Measurements from ENCODE around the gene DHRS3.

DHRS3 gene

DNA sequence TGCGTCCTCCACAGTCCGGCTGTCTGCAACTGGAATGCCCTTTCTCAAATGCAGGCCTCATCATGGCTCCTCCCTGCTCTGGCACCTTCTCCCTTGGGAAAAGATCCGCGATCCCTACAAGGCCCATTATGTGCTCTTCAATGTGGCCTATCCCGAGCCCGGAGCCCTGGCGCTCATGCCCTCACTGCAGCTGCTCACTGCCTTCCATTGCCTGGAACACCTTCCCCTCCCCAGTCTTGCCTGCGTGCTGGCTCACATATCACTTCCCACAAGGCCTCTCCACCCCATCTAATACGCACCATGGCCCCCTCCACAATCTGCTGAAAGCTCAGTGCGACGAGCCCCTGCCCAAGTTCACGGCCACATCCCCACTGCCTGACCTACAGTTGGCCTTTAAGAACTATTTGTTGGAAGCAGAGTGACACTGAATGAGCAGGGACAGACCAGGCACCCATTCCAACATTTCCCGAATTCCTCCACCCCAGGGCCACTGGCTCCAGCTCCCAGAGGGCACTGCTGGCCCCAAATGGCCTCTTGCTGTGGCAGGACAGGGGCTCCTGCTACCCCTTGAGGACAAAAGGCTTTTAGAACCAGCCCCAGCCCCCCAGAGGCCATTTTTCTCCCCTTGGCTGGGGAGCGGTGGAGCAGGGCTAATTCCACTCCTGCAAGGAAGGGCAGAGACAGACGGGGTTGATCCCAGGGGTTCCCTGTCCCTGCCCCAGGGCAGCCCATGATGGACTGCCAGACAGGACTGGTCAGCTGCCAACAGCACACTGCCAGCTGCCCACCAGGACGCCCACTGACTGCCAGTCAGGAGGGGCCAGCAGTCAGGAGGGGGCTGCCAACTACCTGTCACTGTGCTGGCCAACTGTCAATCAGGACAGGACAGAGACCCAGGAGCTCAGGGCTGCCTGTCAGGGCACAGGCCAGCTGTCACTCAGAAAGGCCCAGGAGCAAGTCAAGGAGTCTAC lies 64.8 kb downstream of the DHRS3 start:
- no peaks in the 10 kb centered on the region for H4K20me1 ChIP-seq (ENCODE audit: insufficient read depth, low read length)
- TF ChIP-seq, protein P1, sequence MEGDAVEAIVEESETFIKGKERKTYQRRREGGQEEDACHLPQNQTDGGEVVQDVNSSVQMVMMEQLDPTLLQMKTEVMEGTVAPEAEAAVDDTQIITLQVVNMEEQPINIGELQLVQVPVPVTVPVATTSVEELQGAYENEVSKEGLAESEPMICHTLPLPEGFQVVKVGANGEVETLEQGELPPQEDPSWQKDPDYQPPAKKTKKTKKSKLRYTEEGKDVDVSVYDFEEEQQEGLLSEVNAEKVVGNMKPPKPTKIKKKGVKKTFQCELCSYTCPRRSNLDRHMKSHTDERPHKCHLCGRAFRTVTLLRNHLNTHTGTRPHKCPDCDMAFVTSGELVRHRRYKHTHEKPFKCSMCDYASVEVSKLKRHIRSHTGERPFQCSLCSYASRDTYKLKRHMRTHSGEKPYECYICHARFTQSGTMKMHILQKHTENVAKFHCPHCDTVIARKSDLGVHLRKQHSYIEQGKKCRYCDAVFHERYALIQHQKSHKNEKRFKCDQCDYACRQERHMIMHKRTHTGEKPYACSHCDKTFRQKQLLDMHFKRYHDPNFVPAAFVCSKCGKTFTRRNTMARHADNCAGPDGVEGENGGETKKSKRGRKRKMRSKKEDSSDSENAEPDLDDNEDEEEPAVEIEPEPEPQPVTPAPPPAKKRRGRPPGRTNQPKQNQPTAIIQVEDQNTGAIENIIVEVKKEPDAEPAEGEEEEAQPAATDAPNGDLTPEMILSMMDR (IDR thresholded peaks at IDR 0.05; ENCODE audit: low read depth, low read length): no peak
- no peak for TF ChIP-seq EZH2phosphoT487 (IDR thresholded peaks at IDR 0.05; ENCODE audit: low read depth)
- H3K27me3 ChIP-seq (ENCODE audit: low read depth, low read length): no peaks in the 10 kb centered on the region
- H3K36me3 ChIP-seq (replicated peaks; ENCODE audit: low read depth, low read length): no peaks in the 10 kb centered on the region
- H3K4me1 ChIP-seq (ENCODE audit: low read length): no peaks in the 10 kb centered on the region
- no peak overlapping the region for H3K27ac ChIP-seq (ENCODE audit: low read length)
- no peak overlapping the region for H3K4me3 ChIP-seq (ENCODE audit: low read length)
- H3K79me2 ChIP-seq (ENCODE audit: low read length): no peaks in the 10 kb centered on the region
- no peak overlapping the region for H3K9ac ChIP-seq (ENCODE audit: low read length)
- no peaks in the 10 kb centered on the region for H3K9me3 ChIP-seq (ENCODE audit: insufficient read depth, low read length)
- H3K4me2 ChIP-seq (ENCODE audit: low read length): no peak overlapping the region
- no peak overlapping the region for H2AFZ ChIP-seq (ENCODE audit: low read depth, low read length)

DNA sequence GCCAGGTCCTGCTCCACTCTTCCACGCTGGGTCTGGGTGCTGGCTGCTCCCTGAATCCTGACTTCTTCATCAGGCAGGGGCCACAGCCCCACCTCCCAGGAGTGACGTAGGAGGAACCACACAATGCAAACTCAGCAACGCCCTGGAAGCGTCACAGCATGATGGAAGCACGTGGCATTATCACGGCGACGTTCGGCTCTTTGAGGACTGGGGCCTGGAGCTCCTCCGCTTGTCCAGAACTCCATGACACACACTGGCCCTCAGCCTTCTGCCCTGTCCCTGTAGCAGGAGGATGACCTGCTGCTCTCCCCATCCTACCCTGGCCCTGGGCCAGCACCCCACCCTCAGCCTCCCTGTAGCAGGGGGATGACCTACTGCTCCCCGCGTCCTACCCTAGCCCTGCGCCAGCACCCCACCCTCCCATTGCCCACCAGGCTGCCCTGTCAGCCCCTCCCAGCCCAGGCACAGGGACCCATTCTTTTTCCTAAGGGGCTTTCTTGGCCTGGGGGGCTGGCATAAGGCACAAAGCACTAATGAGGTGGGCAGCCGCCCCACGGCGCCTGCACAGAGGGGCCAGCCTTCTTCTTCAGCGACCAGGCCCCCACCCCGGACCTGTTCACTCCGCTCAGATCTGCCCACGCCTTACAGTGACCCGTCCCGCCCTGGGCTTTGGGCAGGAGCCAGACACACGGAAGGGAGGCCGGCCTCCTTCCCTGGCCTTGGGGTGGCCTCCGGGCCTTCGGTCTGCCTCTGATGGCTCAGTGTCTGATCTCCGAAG lies 65.7 kb downstream of the DHRS3 start:
- H3K27ac ChIP-seq (ENCODE audit: low read length): no peak overlapping the region

DNA sequence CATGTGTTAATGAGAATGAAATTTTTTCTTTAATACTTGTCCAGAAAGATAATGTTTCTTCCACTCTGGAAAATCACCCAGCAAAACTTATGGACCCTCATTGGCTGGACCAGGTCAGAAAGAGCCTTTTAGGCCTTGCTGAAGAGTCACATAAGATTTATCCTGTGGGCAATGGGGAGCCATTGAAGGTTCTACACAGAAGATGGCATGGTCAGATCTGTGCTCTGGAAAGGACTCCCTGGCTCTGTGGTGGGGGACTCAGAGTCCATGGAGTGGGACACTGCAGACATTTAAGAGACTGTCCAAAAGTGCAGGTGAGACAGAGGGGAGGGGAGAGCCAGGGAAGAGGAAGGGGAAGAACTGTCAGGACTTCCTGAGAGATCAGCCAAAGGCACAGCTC lies 66.4 kb downstream of the DHRS3 start:
- no peaks in the 10 kb centered on the region for H3K27me3 ChIP-seq (ENCODE audit: low read depth, low read length)
- no peaks in the 10 kb centered on the region for H3K9me3 ChIP-seq (ENCODE audit: insufficient read depth, low read length)
- H3K27ac ChIP-seq (ENCODE audit: low read length): no peak overlapping the region
- no peak overlapping the region for H3K9ac ChIP-seq (ENCODE audit: low read length)
- H4K20me1 ChIP-seq (ENCODE audit: insufficient read depth, low read length): no peaks in the 10 kb centered on the region
- no peaks in the 10 kb centered on the region for H3K36me3 ChIP-seq (replicated peaks; ENCODE audit: low read depth, low read length)
- H2AFZ ChIP-seq (ENCODE audit: low read depth, low read length): no peak overlapping the region
- H3K4me2 ChIP-seq (ENCODE audit: low read length): no peak overlapping the region
- H3K4me3 ChIP-seq (ENCODE audit: low read length): no peak overlapping the region
- H3K4me1 ChIP-seq (ENCODE audit: low read length): no peaks in the 10 kb centered on the region
- TF ChIP-seq, protein P1 (IDR thresholded peaks at IDR 0.05; ENCODE audit: low read depth, low read length): no peak
- TF ChIP-seq EZH2phosphoT487 (IDR thresholded peaks at IDR 0.05; ENCODE audit: low read depth): no peak
- H3K79me2 ChIP-seq (ENCODE audit: low read length): no peaks in the 10 kb centered on the region

More for the DNA sequence above, 65.7 kb downstream of the DHRS3 start:
- no peaks in the 10 kb centered on the region for H4K20me1 ChIP-seq (ENCODE audit: insufficient read depth, low read length)
- no peaks in the 10 kb centered on the region for H3K79me2 ChIP-seq (ENCODE audit: low read length)
- H2AFZ ChIP-seq (ENCODE audit: low read depth, low read length): no peak overlapping the region
- no peak overlapping the region for H3K4me2 ChIP-seq (ENCODE audit: low read length)
- no peaks in the 10 kb centered on the region for H3K4me1 ChIP-seq (ENCODE audit: low read length)
- no peaks in the 10 kb centered on the region for H3K27me3 ChIP-seq (ENCODE audit: low read depth, low read length)
- TF ChIP-seq, protein P1 (IDR thresholded peaks at IDR 0.05; ENCODE audit: low read depth, low read length): no peak
- TF ChIP-seq EZH2phosphoT487 (IDR thresholded peaks at IDR 0.05; ENCODE audit: low read depth): no peak
- no peak overlapping the region for H3K4me3 ChIP-seq (ENCODE audit: low read length)
- H3K9me3 ChIP-seq (ENCODE audit: insufficient read depth, low read length): no peaks in the 10 kb centered on the region
- H3K9ac ChIP-seq (ENCODE audit: low read length): no peak overlapping the region
- no peaks in the 10 kb centered on the region for H3K36me3 ChIP-seq (replicated peaks; ENCODE audit: low read depth, low read length)
